Measurements from ENCODE around the gene NUP58.
"Not testable (repeated sequence)": the region's sequence is repeated elsewhere in the genome, so short reads cannot be mapped to it uniquely, and the experiment has no call there.

Gene NUP58

GRCh38 chr13:25306671-25307464, 5.4 kb downstream of the NUP58 start:
- DNase-seq (ENCODE audit: low spot score): no peak

- DNase-seq (ENCODE audit: low spot score): no peak
Observed at GRCh38 chr13:25310891-25311290, 9.5 kb downstream of the NUP58 start.

- not testable (repeated sequence) for DNase-seq (ENCODE audit: low spot score)
Observed at GRCh38 chr13:25318946-25319345, 17.5 kb downstream of the NUP58 start.

- no peak for DNase-seq (ENCODE audit: low spot score)
Observed at GRCh38 chr13:25319771-25320170, 18.3 kb downstream of the NUP58 start.

GRCh38 chr13:25324100-25324499, 22.7 kb downstream of the NUP58 start:
- DNase-seq (ENCODE audit: low spot score): no peak

GRCh38 chr13:25329706-25330105, 28.3 kb downstream of the NUP58 start:
- no peak for DNase-seq (ENCODE audit: low spot score)

- DNase-seq (ENCODE audit: low spot score): no peak
Observed at GRCh38 chr13:25330541-25330940, 29.1 kb downstream of the NUP58 start.

- DNase-seq (ENCODE audit: low spot score): no peak
Observed at GRCh38 chr13:25335856-25336255, 34.4 kb downstream of the NUP58 start.

- no peak for DNase-seq (ENCODE audit: low spot score)
Observed at GRCh38 chr13:25345576-25345975, 44.2 kb downstream of the NUP58 start.

- no peak for DNase-seq (ENCODE audit: low spot score)
Observed at GRCh38 chr13:25347151-25347550, 45.7 kb downstream of the NUP58 start.

- DNase-seq (ENCODE audit: low spot score): no peak
Observed at GRCh38 chr13:25351404-25351803, 50.0 kb downstream of the NUP58 start.

- no peak for DNase-seq (ENCODE audit: low spot score)
Observed at GRCh38 chr13:25352230-25352629, 50.8 kb downstream of the NUP58 start.

- no peak for DNase-seq (ENCODE audit: low spot score)
Observed at GRCh38 chr13:25352806-25353205, 51.4 kb downstream of the NUP58 start.

GRCh38 chr13:25353344-25353743, 51.9 kb downstream of the NUP58 start:
- DNase-seq (ENCODE audit: low spot score): no peak

- no peak for DNase-seq (ENCODE audit: low spot score)
Observed at GRCh38 chr13:25354377-25354776, 53.0 kb downstream of the NUP58 start.

GRCh38 chr13:25360443-25360842, 59.0 kb downstream of the NUP58 start:
- DNase-seq (ENCODE audit: low spot score): not testable (repeated sequence)

GRCh38 chr13:25365720-25366235, 64.4 kb downstream of the NUP58 start:
- DNase-seq (ENCODE audit: low spot score): no peak

GRCh38 chr13:25371158-25371874, 69.9 kb downstream of the NUP58 start:
- no peak for DNase-seq (ENCODE audit: low spot score)

GRCh38 chr13:25371875-25372283, 70.5 kb downstream of the NUP58 start, which contains the start of gene ATP8A2:
Gene ATP8A2, plus strand, starts transcription at chr13:25371974. Its CDS starts 239 bp downstream, at chr13:25372213.
- DNase-seq (ENCODE audit: low spot score): no peak

- DNase-seq (ENCODE audit: low spot score): no peak
Observed at GRCh38 chr13:25372284-25373081, 71.1 kb downstream of the NUP58 start.

- DNase-seq (ENCODE audit: low spot score): no peak
Observed at GRCh38 chr13:25375727-25376358, 74.4 kb downstream of the NUP58 start.
